ENCODE results near the gene NRXN3.

- TF ChIP-seq EZH2 (IDR thresholded peaks at IDR 0.05; ENCODE audit: insufficient read depth, poor library complexity, severe bottlenecking) (no peak), EZH2phosphoT487 (IDR thresholded peaks at IDR 0.05; ENCODE audit: insufficient read depth, low read depth) (no peak)
These were observed 144.3 kb downstream of the NRXN3 start for GRCh38 chr14:78314484-78314883.
